Stimulated activated CD4-positive, alpha-beta T cell treated with anti-CD3 and anti-CD28 coated beads, Interleukin-1b, Interleukin-23, amount 100 ng/mL, for 1 hour (primary cell): ENCODE measurements around the gene SLC25A51.
"Not testable (repeated sequence)": the region's sequence is repeated elsewhere in the genome, so short reads cannot be mapped to it uniquely, and the experiment has no call there.

ENCODE experiments used
- DNase-seq, 2 donors: peaks; one replicate each; pipeline ENCODE4 v3.0.0-alpha.2; 2020; ENCODE audit warnings: low read depth in 2 of 2

SLC25A51 gene

DNA sequence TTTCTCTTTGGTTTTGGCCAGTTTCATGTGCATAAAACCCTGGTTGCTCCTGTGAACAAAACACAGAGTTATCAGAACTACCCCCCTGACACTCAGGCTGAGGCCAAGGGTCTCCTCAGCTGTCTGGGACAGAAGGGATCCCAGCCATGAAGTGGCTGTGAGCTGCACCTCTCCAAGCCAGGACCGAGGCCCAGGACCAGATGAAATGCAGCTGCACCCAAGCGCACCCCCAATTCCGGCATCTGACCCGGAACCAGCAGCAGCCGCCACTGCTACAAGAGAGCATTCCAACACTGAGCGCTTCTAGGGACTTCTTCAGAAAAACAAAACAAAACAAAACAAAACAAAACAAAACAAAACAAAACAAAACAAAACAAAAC lies 16.0 kb upstream of the SLC25A51 start:
- DNase-seq, result no peak

DNA sequence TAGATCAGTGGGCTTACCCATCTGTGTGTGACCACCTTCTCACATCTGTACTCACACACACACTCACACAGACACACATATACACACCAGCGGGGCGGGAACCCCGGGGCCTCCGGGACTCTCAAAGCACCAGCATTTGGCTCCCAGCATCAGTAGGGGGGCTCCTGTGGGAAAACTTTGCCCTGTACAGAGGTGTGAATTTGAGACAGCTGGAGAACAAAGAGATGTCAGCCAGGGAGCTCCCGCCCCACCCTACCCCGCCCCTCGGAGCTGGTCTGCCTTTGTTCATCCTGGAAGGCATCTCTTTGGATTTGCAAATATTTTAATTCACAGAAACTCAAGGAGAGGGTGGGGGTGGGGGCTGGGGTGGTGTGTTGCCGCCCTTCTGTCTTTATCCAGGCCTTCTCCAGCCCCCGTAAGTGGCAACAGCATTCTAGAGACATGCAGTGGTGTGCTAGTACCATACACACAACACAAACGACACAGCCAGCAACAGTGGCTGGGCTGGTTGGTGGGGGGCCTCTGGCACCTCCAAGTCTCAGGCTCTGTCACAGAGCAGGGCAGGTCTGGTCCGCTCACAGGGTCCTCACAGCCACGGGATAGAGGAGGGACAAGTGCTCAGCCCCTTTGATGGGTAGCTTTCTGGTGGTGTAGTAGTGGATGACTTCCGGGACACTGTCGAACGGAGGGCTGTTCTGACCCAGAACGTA lies 15.5 kb upstream of the SLC25A51 start:
- no peak for DNase-seq

DNA sequence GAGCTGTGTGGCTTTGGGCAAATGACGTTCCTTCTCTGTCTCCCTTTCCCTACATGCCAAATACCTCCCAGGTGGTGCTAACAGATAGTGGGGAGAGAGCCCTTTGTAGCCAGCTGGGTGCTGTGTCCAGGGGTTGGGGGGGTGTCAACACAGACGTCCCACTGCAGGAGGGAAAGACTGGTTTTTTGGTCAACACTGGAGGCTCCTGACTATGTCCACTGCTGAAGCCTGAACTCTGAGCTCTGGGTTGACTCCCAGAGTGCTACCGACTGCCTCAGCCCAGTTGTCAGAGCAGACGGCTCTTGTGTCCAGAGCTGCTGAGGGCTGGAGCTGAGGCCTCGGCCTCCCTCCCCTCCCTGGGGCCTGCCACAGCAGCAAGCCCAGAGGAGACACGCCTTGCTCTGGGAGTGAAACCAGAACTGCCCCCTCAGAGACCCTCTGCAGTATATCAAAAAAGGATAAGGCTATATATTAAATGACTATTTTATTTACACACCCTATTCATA lies 14.8 kb upstream of the SLC25A51 start:
- DNase-seq, result no peak

DNA sequence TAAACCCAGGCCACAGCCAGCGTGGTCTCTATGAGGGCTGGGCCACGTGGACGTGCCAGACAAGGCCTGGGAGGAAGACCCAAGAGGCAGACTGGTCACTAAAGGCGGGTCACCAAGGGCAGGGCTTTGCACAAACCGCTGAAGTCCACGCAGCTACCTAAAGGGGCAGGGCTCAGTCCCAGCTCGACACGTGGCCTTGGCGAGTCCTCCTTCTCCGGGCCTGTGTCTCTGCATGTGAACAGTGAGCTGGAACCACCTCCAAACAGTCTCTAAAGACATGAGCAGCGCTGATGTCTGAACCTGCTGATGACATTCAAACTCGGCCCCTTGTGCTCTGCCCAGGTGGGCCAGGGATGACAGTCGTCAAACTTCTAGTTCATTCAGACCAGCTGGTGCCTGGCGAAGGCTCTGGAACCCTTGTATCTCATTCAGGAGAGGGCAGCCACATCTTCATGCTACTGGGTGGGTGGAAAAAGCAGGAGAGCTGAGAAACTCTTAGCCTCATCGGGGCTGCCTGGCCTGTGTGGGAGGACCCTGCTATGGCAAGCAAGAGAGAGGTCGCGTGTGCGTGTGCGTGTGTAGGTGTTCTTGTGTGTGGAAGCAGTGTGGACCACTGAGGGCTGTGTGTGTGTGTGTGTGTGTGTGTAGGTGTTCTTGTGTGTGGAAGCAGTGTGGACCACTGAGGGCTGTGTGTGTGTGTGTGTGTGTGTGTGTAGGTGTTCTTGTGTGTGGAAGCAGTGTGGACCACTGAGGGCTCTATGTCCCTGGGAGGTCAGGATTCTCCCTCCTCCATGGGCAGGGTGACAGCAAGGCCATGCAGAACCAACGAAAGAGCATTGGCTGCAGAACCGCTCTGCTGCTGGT lies 14.1 kb upstream of the SLC25A51 start:
- no peak for DNase-seq

DNA sequence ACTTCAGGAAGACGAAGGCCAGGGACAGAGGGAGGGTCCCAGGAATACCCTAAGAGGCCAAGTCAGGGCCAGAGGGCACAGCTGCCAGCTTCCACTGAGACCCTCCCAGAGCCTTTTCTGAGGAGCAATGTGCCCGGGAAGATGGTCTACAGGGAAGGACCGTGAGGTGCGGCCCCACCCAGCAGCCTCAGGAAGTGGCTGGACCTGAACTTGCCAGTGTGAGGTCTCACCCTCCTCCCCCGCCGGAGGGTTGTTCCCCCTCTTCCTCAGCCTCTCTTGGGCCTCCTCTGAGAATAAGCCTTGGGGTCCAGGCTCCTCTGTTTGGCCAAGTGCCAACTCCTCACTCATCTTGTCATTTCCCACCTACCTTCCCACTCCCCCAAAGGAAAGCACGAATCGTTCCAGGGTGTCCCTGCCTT lies 13.4 kb upstream of the SLC25A51 start:
- DNase-seq, result no peak

DNA sequence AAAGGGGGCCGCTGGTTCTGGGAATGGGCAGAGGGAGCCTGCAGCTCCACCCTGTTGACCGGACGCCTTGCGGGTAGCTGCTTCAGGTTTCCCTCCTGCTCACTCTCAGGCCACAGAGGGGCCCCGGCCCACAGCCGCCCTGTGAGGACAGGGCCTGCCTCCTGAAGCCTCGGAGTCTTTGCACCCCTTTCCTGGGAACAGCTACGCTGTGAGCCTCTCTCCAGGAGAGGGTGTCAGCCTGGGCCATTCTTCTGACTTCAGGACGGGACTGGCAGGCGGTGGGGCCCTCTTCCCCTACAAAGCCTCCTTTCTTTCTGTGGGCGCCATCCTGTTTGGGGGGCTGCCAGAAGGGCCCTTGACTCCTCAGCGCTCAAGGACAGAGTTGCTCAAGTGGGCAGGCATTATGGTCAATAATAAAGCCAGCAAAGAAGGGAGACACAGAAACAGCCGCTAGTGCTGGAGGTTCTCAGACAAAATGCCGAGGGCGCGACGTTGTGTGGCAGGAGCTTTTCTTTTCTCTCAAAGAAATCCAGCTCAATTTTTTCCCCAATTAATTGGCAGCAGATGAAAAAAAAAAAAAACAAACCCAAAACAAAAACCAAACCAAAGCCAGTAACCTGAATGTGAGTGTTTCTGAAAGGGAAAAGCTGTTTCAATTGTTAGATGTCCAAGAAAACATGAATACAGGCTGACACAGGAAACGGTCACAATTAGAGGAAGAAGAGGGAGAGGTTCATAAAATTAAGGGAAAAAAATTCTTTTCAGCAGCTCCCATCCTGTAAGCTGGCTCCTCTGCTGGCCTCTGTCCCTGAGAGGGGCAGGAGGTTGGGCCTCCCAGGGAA lies 12.8 kb upstream of the SLC25A51 start:
- DNase-seq, result no peak

DNA sequence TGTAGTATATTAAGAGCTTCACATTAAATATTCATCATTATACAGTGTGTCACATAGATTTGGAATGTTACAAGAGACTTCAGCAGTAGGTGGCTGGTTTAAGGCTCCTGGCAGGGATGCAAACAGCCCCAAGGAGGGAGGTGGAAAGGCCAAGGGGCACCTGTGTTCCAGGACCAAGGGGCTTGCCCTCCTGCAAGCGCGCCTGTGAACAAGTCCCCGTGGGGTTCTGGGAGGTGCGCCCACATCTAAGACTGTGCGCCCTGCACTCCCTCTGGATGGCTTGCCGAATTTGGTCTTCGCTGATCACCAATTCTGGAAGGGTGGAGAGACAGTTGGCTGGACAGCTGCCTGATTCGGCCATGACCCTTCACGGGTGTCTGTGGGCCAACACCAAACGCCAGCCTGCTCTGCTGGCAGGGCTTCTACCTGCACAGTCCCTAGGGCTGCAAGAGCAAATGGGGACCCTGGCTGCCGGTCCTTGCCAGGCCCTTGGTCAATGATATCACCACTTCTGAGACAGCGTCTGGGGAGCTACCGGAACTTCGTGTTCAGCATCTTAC lies 12.1 kb upstream of the SLC25A51 start:
- no peak for DNase-seq

DNA sequence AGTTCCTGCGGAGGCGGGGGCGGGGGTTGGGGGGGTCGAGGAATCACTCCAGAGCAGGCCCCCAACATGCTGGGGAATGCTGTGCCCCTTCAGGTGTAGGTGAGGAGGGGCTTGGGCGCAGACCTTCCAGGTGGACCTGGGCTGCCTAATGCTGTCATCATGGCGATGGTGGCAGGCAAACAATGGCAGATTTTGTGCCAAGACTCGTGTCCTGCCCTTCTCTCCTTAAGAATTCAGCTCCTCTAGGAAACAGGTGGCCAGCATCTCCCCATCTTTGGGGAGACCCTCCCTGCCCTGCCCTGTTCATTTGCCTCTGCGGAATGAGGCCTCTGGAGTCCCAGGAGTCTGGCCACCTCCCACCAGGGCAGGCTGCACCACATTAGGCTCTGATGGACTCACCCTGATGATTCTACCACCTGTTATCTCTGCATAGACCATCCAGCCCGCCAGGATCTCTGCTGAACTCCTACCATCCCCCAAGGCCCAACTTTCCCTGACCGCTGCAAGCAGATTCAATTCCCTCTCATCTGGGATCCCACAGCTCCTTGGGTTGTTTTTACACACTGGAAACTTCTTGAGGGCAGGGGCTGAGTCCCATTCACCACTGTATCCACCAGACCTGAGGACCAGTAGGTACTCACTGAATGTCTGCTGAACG lies 10.9 kb upstream of the SLC25A51 start:
- DNase-seq, result no peak

DNA sequence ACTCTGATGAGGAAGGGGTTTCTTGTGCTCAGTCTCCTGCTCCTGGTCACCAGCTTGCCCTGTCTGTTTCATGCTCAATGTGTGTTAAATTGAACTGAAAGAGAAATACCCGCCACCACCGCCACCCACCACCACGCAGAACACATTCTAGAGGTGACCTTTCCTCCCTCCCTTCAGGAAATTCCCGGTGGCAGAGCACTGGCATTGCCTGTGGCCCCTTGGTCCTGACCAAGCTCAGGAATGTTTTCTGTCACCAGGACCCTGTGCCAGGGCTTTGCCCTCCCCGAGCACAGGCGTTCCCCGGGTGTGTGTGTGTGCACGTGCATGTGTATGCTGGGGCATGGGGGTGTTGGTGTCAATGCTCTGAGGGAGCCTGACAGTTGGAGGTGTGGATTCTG lies 10.2 kb upstream of the SLC25A51 start:
- DNase-seq, result no peak

DNA sequence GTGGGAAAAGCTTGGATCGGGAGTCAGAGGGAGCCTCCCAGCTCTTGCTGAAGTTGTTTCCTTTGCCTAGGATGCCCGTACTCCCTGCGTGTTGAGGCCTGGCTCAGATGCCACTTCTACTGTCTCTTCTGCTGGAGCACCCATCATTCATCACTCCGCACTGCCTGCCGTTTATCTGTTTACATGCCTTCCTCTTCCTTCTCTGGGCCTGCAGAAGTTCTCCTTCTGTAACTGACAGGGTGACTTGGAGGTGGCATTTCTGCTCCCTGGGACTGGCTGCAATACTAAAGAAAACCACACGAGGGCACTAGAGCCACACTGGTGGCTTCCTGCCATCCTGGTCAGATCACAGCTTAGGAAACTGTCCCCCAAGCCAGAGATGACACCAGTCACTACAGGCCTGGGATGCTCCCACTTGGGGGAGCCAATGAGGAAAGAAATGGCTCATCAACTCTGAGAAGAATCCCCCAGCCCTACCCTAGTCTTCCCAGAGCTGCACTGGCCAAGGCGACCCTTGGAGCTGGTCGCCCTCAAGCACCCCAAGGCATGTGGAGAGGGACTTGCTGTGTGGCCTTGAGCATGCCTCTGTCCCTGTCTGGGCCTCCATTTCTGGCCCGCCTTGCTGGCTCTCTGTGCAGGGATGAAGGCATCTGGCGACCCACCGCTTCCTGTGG lies 9.7 kb upstream of the SLC25A51 start:
- DNase-seq, result peak; percentile 44 to 80

DNA sequence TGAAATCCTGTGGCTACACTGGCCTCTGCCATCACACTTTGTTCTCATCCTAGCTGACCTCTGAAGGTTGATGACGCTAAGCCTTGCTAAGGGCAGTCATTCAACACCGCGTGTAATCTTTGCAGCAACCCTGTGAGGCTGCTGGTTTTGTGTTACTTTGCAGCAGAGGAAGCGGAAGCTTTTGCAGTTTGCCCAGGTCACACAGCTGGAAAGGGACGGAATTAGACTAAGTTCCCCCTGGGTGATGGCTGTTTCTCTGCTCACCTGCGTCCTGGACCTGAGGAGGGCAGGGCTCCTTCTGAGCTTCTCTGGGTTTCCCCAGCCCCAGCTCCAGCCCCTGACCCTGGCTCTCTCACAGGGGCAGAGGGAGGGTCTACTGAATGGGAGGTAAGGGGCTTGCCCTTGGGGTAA lies 7.3 kb upstream of the SLC25A51 start:
- DNase-seq, result no peak

DNA sequence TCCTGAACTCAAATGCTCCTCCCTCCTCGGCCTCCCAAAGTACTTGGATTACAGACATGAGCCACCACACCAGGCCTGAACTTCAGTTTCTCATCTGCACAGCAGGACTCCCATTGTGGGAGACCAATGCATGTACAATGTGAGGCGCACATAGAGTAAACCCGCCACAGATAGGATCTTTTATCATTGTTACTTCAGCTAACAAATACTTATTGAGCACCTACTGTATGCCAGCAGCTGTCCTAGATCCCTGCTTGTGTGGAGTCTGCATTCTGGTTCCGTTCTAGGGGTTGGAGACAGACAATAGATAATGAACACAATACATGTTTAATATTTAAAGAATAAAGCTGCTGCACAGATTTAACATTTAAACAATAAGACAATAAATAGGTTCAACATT lies 6.3 kb upstream of the SLC25A51 start:
- DNase-seq, result no peak

DNA sequence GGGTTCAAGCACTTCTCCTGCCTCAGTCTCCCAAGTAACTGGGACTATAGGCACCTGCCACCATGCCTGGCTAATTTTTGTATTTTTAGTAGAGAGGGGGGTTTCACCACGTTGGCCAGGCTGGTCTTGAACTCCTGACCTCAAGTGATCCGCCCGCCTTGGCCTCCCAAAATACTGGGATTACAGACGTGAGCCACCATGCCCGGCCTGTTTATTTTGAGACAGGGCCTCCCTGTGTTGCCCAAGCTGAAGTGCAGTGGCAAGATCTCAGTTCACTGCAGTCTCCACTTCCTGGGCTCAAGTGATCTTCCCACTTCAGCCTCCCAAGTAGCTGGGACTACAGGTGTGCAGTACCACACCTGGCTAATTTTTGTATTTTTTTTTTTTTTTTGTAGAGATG lies 5.9 kb upstream of the SLC25A51 start:
- not testable (repeated sequence) for DNase-seq

DNA sequence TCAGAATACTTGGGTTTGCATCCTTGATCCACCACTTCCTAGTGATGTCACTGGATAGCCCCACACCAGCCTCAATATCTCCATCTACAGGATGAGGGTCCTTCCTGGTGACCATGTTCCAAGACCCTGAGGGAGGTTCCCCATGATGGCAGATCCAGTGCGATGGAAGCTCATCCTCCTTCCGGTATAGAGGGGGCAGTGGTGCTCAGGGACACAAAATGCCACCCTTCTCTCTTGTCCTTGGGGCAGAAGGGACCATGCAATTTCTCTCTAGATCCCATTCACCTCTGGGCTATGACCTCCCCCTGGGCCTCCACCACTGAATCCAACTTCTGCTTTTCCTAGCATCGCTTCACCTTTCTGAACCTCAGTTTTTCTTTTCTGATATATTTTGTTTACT lies 5.4 kb upstream of the SLC25A51 start:
- DNase-seq, result no peak

DNA sequence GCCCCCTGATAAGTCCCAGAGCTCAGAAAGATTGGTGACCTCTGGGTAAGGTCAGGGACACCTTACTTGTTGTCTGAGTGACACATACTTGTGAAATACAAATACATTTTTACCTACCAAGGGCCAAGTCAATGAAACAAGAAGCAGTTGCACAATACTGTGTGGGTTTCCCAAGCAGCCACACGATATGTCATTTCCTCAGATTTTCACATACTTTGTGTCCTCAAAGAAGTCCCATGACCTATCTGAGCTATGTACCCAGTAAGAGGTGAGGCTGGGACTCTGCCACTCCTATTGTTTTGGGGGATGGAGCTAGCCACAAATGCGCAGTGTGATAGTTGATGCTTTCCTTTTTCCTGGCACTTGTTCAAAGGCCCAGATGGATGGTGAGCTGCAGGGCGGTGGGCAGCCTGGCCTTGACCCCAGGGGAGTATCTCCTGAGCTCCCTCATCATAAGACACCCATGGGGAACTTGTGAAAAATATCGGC lies 4.8 kb upstream of the SLC25A51 start:
- no peak for DNase-seq

DNA sequence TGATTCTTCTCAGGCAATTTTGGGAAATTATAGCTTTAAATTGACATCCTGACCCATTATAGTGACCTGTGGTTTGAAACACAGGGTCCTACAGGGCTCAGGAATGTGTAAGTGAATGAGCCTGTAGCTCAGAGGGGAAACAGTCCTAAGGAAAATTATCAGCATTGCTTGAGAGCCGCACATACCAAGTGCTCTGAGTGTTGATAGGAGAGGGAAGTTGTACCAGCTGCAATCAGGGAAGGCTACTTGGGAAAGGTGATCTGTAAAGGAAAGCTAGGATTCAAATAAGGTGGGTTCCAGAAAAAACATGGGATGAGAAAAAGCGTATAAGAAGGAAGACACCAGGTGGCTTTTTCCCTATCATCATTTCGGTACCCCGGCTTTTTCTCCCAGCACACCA lies 4.4 kb upstream of the SLC25A51 start:
- no peak for DNase-seq

DNA sequence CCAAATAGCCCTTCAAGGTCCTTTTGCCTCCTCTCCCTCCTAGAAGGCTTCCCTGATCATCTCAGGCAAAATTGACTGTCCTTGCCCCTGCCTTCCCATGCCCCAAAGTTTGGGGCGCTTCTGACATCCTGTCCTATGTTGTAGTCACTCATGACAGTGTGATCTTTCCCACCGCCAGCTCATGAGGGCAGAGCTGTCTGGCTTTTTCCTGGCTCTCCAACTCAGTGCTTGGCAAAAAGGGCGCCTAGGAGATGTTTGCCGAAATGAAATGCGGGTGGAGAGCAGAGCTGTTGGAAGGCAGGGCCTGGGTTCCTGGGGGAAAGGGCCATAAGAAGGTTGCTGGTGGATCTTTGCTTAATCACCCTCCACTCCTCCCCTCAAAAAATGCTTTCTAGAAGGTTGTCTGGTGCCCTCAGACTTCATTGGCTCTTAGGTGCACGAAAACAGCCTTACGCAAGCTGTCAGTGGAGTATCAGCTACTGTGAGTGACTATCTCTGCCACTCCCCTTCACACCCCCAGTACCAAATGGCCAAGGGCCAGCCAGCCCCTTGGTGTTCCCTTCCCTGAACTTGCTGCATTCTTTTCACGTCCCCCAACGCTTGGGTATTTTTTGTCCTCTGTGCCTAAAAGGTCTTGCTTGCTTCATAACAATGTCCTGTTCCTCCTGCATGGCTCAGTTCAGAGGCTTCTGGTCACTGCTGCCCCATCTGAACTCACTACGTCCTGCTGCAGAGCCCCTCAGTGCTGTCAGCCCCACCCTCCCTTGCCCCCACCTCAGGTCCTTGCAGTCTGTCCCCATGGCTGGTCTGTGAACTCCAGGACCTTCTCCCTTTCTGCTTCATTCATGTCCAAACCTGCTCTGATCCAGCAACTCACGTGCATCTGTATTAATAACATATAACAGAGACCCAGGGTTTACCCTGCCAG lies 2.6 kb upstream of the SLC25A51 start:
- DNase-seq, result no peak

DNA sequence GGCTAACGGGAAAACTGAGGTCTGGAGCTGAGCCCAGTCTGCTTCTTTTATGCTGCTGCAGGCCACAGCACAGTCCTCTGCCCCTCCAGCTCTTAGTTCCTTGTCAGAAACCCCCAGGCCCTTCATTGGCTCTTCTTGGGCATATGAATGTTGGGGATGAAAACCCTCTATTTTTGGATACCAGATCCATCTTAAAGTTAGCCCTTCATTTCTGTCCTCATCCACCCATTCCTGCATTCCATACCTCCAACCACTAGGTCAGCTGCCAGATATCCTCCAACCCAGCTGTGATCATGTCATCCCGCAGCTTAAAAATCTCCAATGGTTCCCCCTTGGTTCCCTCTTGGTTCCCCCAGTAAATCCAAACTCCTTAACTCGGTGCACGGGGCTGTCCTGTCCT lies 1.8 kb upstream of the SLC25A51 start:
- DNase-seq, result no peak

DNA sequence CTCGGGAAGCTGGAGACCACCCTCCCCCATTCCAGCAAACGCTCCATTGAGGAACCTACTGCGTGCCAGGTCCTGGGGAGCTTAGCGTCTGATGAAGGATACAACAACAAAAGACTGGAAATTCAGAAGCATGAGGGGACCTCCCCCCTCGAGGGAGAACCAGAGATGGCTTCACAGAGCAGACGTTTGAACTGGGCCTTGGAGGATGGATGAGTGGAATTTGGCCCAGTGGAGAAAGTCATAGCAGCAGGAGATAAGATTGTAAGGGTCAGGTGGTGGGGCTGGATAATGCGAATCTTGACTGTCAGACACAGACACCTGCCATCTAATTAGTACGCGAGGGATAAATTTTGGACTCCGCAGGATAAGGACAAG lies 1.2 kb upstream of the SLC25A51 start:
- no peak for DNase-seq
